ENCODE data around the gene KCNJ18.
"Not testable (repeated sequence)": the region's sequence is repeated elsewhere in the genome, so short reads cannot be mapped to it uniquely, and the experiment has no call there.

Gene KCNJ18

GRCh38 chr17:21711182-21711581 is 18.9 kb downstream of the KCNJ18 start:
- Histone ChIP-seq H2AFZ (ENCODE audit: low read depth) (no peak overlapping the region), H4K20me1 (ENCODE audit: insufficient read depth) (no peaks in the 10 kb centered on the region), H3K4me2 (no peak overlapping the region), H3K27ac (no peak overlapping the region), H3K4me3 (IDR thresholded peaks at IDR 0.05; ENCODE audit: insufficient read depth, low read depth, low read length) (no peak overlapping the region), H3K9ac (no peak overlapping the region), H3K4me1 (ENCODE audit: low read depth, poor library complexity, severe bottlenecking) (no peaks in the 10 kb centered on the region), H3K36me3 (ENCODE audit: insufficient read depth) (no peaks in the 10 kb centered on the region), H3K79me2 (ENCODE audit: insufficient read depth, low read depth) (no peaks in the 10 kb centered on the region), H3K27me3 (ENCODE audit: insufficient read depth, low read depth) (no peaks in the 10 kb centered on the region)
- no peak for TF ChIP-seq CTCF (conservative IDR thresholded peaks at IDR 0.05; ENCODE audit: low read depth, low read length)

GRCh38 chr17:21713020-21713419 is 20.7 kb downstream of the KCNJ18 start:
- not testable (repeated sequence) for H3K36me3 ChIP-seq (ENCODE audit: insufficient read depth); H3K27me3 ChIP-seq (ENCODE audit: insufficient read depth, low read depth); H3K4me1 ChIP-seq (ENCODE audit: low read depth, poor library complexity, severe bottlenecking); H3K9ac ChIP-seq; H3K4me3 ChIP-seq (IDR thresholded peaks at IDR 0.05; ENCODE audit: insufficient read depth, low read depth, low read length); H3K79me2 ChIP-seq (ENCODE audit: insufficient read depth, low read depth); H4K20me1 ChIP-seq (ENCODE audit: insufficient read depth); H3K27ac ChIP-seq; H3K4me2 ChIP-seq; H2AFZ ChIP-seq (ENCODE audit: low read depth)

DNA sequence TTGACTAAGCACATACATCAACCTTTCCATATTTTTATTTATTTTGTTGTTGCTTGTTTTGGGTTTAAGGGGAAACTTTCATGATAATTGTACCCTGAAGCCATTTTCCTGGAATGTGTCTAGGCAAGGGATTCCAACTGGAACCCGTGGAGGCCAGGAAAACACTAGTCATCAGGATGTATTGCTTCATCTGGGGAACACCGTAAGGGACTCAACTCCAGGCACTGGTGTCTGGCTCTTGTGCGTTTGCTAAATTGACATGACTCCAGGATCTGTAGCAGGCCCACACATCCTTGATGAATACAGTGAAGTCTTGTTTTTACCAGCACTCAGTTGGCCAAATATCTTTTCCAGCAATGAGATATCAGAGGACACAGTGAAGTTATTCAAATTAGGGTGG is 21.3 kb downstream of the KCNJ18 start:
- not testable (repeated sequence) for H3K4me1 ChIP-seq (ENCODE audit: low read depth, poor library complexity, severe bottlenecking); H3K27me3 ChIP-seq (ENCODE audit: insufficient read depth, low read depth); H3K9ac ChIP-seq; H2AFZ ChIP-seq (ENCODE audit: low read depth); H3K4me3 ChIP-seq (IDR thresholded peaks at IDR 0.05; ENCODE audit: insufficient read depth, low read depth, low read length); H3K79me2 ChIP-seq (ENCODE audit: insufficient read depth, low read depth); H3K4me2 ChIP-seq; H3K36me3 ChIP-seq (ENCODE audit: insufficient read depth); H4K20me1 ChIP-seq (ENCODE audit: insufficient read depth); H3K27ac ChIP-seq

DNA sequence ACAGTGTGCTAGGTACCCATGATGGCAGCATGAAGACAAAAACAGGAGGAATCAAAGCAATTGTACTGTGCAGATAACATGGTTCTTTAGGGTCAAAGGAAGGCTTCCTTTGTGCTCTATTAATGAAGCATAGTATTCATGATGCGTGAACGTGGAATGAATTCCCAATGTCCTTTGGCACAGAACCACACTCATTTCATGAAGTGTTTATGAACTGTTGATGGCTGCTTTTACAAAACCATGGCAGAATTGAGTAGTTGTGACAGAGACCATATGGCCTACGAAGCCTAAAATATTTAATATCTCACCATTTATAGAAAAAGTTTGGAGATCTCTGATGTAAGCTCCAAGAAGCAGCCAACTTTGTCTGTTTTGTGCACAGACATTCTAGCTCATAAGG is 22.4 kb downstream of the KCNJ18 start:
- H3K27me3 ChIP-seq (ENCODE audit: insufficient read depth, low read depth); H3K4me3 ChIP-seq (IDR thresholded peaks at IDR 0.05; ENCODE audit: insufficient read depth, low read depth, low read length); H4K20me1 ChIP-seq (ENCODE audit: insufficient read depth); H3K27ac ChIP-seq; H3K79me2 ChIP-seq (ENCODE audit: insufficient read depth, low read depth); H3K4me2 ChIP-seq; H3K9ac ChIP-seq; H3K36me3 ChIP-seq (ENCODE audit: insufficient read depth); H3K4me1 ChIP-seq (ENCODE audit: low read depth, poor library complexity, severe bottlenecking); H2AFZ ChIP-seq (ENCODE audit: low read depth): not testable (repeated sequence)

GRCh38 chr17:21715877-21716276 is 23.6 kb downstream of the KCNJ18 start:
- H3K27me3 ChIP-seq (ENCODE audit: insufficient read depth, low read depth); H3K9ac ChIP-seq; H4K20me1 ChIP-seq (ENCODE audit: insufficient read depth); H3K4me2 ChIP-seq; H3K79me2 ChIP-seq (ENCODE audit: insufficient read depth, low read depth); H3K4me1 ChIP-seq (ENCODE audit: low read depth, poor library complexity, severe bottlenecking); H3K36me3 ChIP-seq (ENCODE audit: insufficient read depth); H3K27ac ChIP-seq; H2AFZ ChIP-seq (ENCODE audit: low read depth); H3K4me3 ChIP-seq (IDR thresholded peaks at IDR 0.05; ENCODE audit: insufficient read depth, low read depth, low read length): not testable (repeated sequence)

DNA sequence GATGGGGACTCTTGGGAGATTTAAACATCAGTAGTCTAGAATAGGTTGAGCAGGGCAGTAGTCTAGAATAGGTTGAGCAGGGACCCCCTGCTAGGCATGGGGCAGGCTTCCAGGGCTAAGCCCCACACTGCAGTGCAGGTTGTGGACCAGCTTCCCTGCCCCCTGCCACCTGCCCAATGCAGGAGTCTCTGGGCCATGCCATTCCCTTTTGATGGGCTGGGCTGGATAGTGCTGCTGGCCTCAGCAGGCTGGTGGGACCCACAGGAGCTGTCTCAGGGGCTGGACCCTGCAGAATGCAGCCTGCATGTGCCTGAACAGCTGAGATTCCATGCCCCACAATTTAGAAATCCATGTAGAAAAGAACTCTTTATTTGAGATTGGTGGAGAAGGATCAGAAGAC is 26.6 kb downstream of the KCNJ18 start:
- not testable (repeated sequence) for H3K9ac ChIP-seq; H3K4me1 ChIP-seq (ENCODE audit: low read depth, poor library complexity, severe bottlenecking); H4K20me1 ChIP-seq (ENCODE audit: insufficient read depth); H3K4me3 ChIP-seq (IDR thresholded peaks at IDR 0.05; ENCODE audit: insufficient read depth, low read depth, low read length); H3K27ac ChIP-seq; H3K27me3 ChIP-seq (ENCODE audit: insufficient read depth, low read depth); H2AFZ ChIP-seq (ENCODE audit: low read depth); H3K4me2 ChIP-seq; H3K36me3 ChIP-seq (ENCODE audit: insufficient read depth); H3K79me2 ChIP-seq (ENCODE audit: insufficient read depth, low read depth)

- not testable (repeated sequence) for H3K27me3 ChIP-seq (ENCODE audit: insufficient read depth, low read depth); H3K27ac ChIP-seq; H3K4me1 ChIP-seq (ENCODE audit: low read depth, poor library complexity, severe bottlenecking); H3K36me3 ChIP-seq (ENCODE audit: insufficient read depth); H3K4me2 ChIP-seq; H4K20me1 ChIP-seq (ENCODE audit: insufficient read depth); H3K9ac ChIP-seq; H3K4me3 ChIP-seq (IDR thresholded peaks at IDR 0.05; ENCODE audit: insufficient read depth, low read depth, low read length); H2AFZ ChIP-seq (ENCODE audit: low read depth); H3K79me2 ChIP-seq (ENCODE audit: insufficient read depth, low read depth)
Observed at GRCh38 chr17:21719511-21720226, 27.3 kb downstream of the KCNJ18 start.

DNA sequence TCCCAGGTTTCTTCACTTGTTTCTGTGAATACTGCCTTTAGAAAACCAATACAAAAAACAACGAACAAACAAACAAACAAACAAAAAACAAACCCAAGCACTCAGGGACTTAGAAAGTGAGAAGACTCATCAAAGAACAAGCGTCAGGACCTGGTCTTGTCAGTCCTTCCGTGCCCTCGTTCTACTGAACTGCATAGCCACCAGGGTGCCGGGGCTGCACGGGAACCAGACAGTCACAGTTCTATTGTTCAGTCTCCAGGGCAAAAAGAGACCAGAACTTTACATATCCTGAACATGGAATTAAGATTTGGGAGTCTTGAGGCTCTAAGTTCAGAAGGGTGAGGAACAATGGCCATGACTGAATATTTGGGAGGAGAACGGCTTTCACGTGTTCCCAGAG is 28.2 kb downstream of the KCNJ18 start:
- H3K4me1 ChIP-seq (ENCODE audit: low read depth, poor library complexity, severe bottlenecking); H3K36me3 ChIP-seq (ENCODE audit: insufficient read depth); H3K4me3 ChIP-seq (IDR thresholded peaks at IDR 0.05; ENCODE audit: insufficient read depth, low read depth, low read length); H3K4me2 ChIP-seq; H3K9ac ChIP-seq; H3K79me2 ChIP-seq (ENCODE audit: insufficient read depth, low read depth); H3K27me3 ChIP-seq (ENCODE audit: insufficient read depth, low read depth); H3K27ac ChIP-seq; H2AFZ ChIP-seq (ENCODE audit: low read depth); H4K20me1 ChIP-seq (ENCODE audit: insufficient read depth): not testable (repeated sequence)

GRCh38 chr17:21722268-21722667 is 29.9 kb downstream of the KCNJ18 start:
- not testable (repeated sequence) for H3K9ac ChIP-seq; H3K4me2 ChIP-seq; H3K79me2 ChIP-seq (ENCODE audit: insufficient read depth, low read depth); H3K36me3 ChIP-seq (ENCODE audit: insufficient read depth); H3K4me3 ChIP-seq (IDR thresholded peaks at IDR 0.05; ENCODE audit: insufficient read depth, low read depth, low read length); H2AFZ ChIP-seq (ENCODE audit: low read depth); H3K4me1 ChIP-seq (ENCODE audit: low read depth, poor library complexity, severe bottlenecking); H3K27ac ChIP-seq; H3K27me3 ChIP-seq (ENCODE audit: insufficient read depth, low read depth); H4K20me1 ChIP-seq (ENCODE audit: insufficient read depth)
